HepG2 (cell line): Measurements from ENCODE around the gene C1orf198. TPM values are rescaled to one million over a fixed set of nuclear protein-coding genes. Genes with fewer than 3 reads are reported as not detected.

Source experiments
- ATF3 ChIP-seq: sonication (generic); formaldehyde crosslinking; IDR thresholded peaks from 2 replicates; pipeline ENCODE4 v1.4.0; 2020; ENCODE audit warnings: missing genetic modification reagents
- CSRNP2 ChIP-seq: sonication (generic); formaldehyde crosslinking; conservative IDR thresholded peaks from 2 replicates; pipeline ENCODE4 v1.8.0; 2022; ENCODE audit warnings: low read depth, missing genetic modification reagents
- E2F1 ChIP-seq: sonication (generic); formaldehyde crosslinking; IDR thresholded peaks from 2 replicates; pipeline ENCODE4 v1.5.0; 2020; ENCODE audit warnings: missing genetic modification reagents
- HDAC6 ChIP-seq: fragments of 200-600 bp; sonication (generic); IDR thresholded peaks from 2 replicates; pipeline ENCODE4 v1.7.0; 2017; ENCODE audit warnings: mild to moderate bottlenecking, antibody characterized with exemption, low read length, low read depth
- IKZF4 ChIP-seq: sonication (generic); formaldehyde crosslinking; IDR thresholded peaks from 2 replicates; pipeline ENCODE4 v1.5.1; 2020; ENCODE audit warnings: borderline replicate concordance, mild to moderate bottlenecking, low read depth, missing genetic modification reagents; ENCODE audit errors: not compliant biosample characterization
- KDM3A ChIP-seq: IDR thresholded peaks from 2 replicates; pipeline ENCODE4 v1.6.1; 2018; ENCODE audit warnings: low read depth, missing compliant biosample characterization
- KDM5A ChIP-seq: fragments of 200-600 bp; sonication (generic); IDR thresholded peaks from 2 replicates; pipeline ENCODE4 v1.7.0; 2018; ENCODE audit warnings: antibody characterized with exemption, mild to moderate bottlenecking, low read length, borderline replicate concordance
- MTF2 ChIP-seq: sonication (generic); formaldehyde crosslinking; IDR thresholded peaks from 2 replicates; pipeline ENCODE4 v1.5.0; 2020; ENCODE audit warnings: missing genetic modification reagents, borderline replicate concordance
- MYPOP ChIP-seq: sonication (generic); formaldehyde crosslinking; IDR thresholded peaks from 2 replicates; pipeline ENCODE4 v1.8.1; 2023; ENCODE audit warnings: mild to moderate bottlenecking, moderate library complexity, missing genetic modification reagents
- NCOA2 ChIP-seq: sonication (generic); formaldehyde crosslinking; IDR thresholded peaks from 2 replicates; pipeline ENCODE4 v1.8.0; 2022; ENCODE audit warnings: inconsistent platforms
- SAP130 ChIP-seq: IDR thresholded peaks from 2 replicates; pipeline ENCODE4 v1.6.1; 2016; ENCODE audit warnings: low read depth
- SOX13 ChIP-seq, 3 experiments: fragments of 450-650 bp in 1 of 3; sonication (generic) in 1 of 3; formaldehyde crosslinking in 1 of 3; IDR thresholded peaks in 2 of 3; conservative IDR thresholded peaks in 1 of 3; 2 replicates each; pipeline versions ENCODE4 v1.5.0 to v1.6.1; 2016 to 2020; ENCODE audit warnings: antibody characterized with exemption in 1 of 3, mild to moderate bottlenecking in 1 of 3, missing compliant biosample characterization in 1 of 3, missing genetic modification reagents in 1 of 3, moderate library complexity in 1 of 3
- YEATS4 ChIP-seq: sonication (generic); formaldehyde crosslinking; IDR thresholded peaks from 2 replicates; pipeline ENCODE4 v1.4.0; 2020; ENCODE audit warnings: missing genetic modification reagents, borderline replicate concordance
- ZNF577 ChIP-seq: sonication (generic); formaldehyde crosslinking; IDR thresholded peaks from 2 replicates; pipeline ENCODE4 v1.4.0; 2020; ENCODE audit warnings: mild to moderate bottlenecking, low read depth, missing genetic modification reagents, borderline replicate concordance
- ZNF687 ChIP-seq: sonication (generic); formaldehyde crosslinking; IDR thresholded peaks from 2 replicates; pipeline ENCODE4 v1.5.1; 2020; ENCODE audit warnings: mild to moderate bottlenecking, missing genetic modification reagents, moderate library complexity
- ZNF768 ChIP-seq: sonication (generic); formaldehyde crosslinking; IDR thresholded peaks from 2 replicates; pipeline ENCODE4 v1.4.0; 2020; ENCODE audit warnings: missing genetic modification reagents
- ZNF770 ChIP-seq: sonication (generic); formaldehyde crosslinking; IDR thresholded peaks from 2 replicates; pipeline ENCODE4 v1.5.0; 2020; ENCODE audit warnings: mild to moderate bottlenecking, missing genetic modification reagents
- polyA plus RNA-seq, 8 experiments: library from polyadenylated mRNA; depleted of rRNA in 3 of 8; stranded (reverse) in 7 of 8; unstranded in 1 of 8; fragments of >200 nt; fragmentation: Illumina TruSeq in 4 of 8; extraction: Trizol in 4 of 8; gene quantifications; 2 replicates each; pipeline versions ENCODE4 v1.2.1 to v1.2.3, GENCODE V29; 2011 to 2016; ENCODE audit warnings: low read depth in 4 of 8, missing spikeins in 1 of 8, mixed read lengths in 1 of 8; ENCODE audit not compliant: insufficient read depth in 1 of 8
- total RNA-seq, 5 experiments: library from RNA; depleted of rRNA; stranded (reverse); fragments of >200 nt; fragmentation: Illumina TruSeq; extraction: Trizol; gene quantifications; 2 replicates each; pipeline ENCODE4 v1.2.3, GENCODE V29; 2016; ENCODE audit warnings: low read depth in 1 of 5

Gene C1orf198
- total and polyA plus RNA-seq, 2 of the 13 experiments (the other 11 are each of a cell fraction or from before 2014, with no cell fraction given), result 12.7 to 13.4 TPM

GRCh38 chr1:230868736-230869385 is 540 bp upstream of the C1orf198 start (continued):
- TF ChIP-seq MTF2 (CRISPR knock-in tag) (0 out of 2 replicates have a peak, but pooled peaks have one; percentile 66), MYPOP (CRISPR knock-in tag) (0 out of 2 replicates have a peak, but pooled peaks have one; percentile 47), CSRNP2 (CRISPR knock-in tag) (no peak), IKZF4 (CRISPR knock-in tag) (no peak), HDAC6 (no peak), YEATS4 (peak; percentile 96), NCOA2 (CRISPR knock-in tag) (no peak), ZNF768 (CRISPR knock-in tag) (peak; percentile 37; the same call in 1 of the 2 replicates), E2F1 (CRISPR knock-in tag) (0 out of 2 replicates have a peak, but pooled peaks have one; percentile 28), ATF3 (no peak), SAP130 (peak; percentile 68), ZNF577 (no peak), SOX13 (IDR thresholded peaks at IDR 0.05) (no peak), SOX13 (CRISPR knock-in tag; conservative IDR thresholded peaks at IDR 0.05 in 1 of 2, IDR thresholded peaks at IDR 0.05 in 1 of 2) (peak in 1 of 2 experiments; percentile 42; a peak in 1 of 4 replicates), ZNF770 (CRISPR knock-in tag) (0 out of 2 replicates have a peak, but pooled peaks have one; percentile 21), KDM5A (no peak), KDM3A (CRISPR knock-in tag) (no peak; the same call in 1 of the 2 replicates), ZNF687 (CRISPR knock-in tag) (peak; percentile 90)
